GM18502 (cell line): ENCODE data around the gene WFDC10B.
"Not testable (repeated sequence)": the region's sequence is repeated elsewhere in the genome, so short reads cannot be mapped to it uniquely, and the experiment has no call there.

Experiments
- ATAC-seq: cut with Tn5 transposase; IDR thresholded peaks from one replicate; pipeline ENCODE4 v1.9.1; 2021; ENCODE audit warnings: mild to moderate bottlenecking; ENCODE audit not compliant: unreplicated experiment, poor library complexity

The WFDC10B gene

GRCh38 chr20:45704969-45705637 lies at the start of gene WFDC10B:
WFDC10B (minus strand) TSS chr20:45705019; CDS start chr20:45685992, 19,027 bp downstream.
- ATAC-seq = no peak

GRCh38 chr20:45752746-45753145 lies 47.9 kb upstream of the WFDC10B start:
- no peak for ATAC-seq

- ATAC-seq = no peak
Observed at GRCh38 chr20:45751721-45752120, 46.9 kb upstream of the WFDC10B start.

- no peak for ATAC-seq
Observed at GRCh38 chr20:45745015-45745414, 40.2 kb upstream of the WFDC10B start.

GRCh38 chr20:45742596-45742995 lies 37.8 kb upstream of the WFDC10B start:
- ATAC-seq = no peak

GRCh38 chr20:45735988-45736387 lies 31.2 kb upstream of the WFDC10B start:
- ATAC-seq = no peak

GRCh38 chr20:45735552-45735951 lies 30.7 kb upstream of the WFDC10B start:
- no peak for ATAC-seq

GRCh38 chr20:45732199-45732598 lies 27.4 kb upstream of the WFDC10B start:
- ATAC-seq = no peak

GRCh38 chr20:45727044-45727443 lies 22.2 kb upstream of the WFDC10B start:
- ATAC-seq = no peak

- ATAC-seq = no peak
Observed at GRCh38 chr20:45725134-45725533, 20.3 kb upstream of the WFDC10B start.

GRCh38 chr20:45722047-45722446 lies 17.2 kb upstream of the WFDC10B start, which contains the start of gene SPINT4:
SPINT4 (plus strand) TSS chr20:45722347; CDS start chr20:45722368, 21 bp downstream.
- ATAC-seq = no peak

- ATAC-seq = not testable (repeated sequence)
Observed at GRCh38 chr20:45716141-45716688, 11.4 kb upstream of the WFDC10B start.

- no peak for ATAC-seq
Observed at GRCh38 chr20:45701873-45702272, 2.9 kb downstream of the WFDC10B start, which contains the start of gene WFDC13. WFDC13 (plus strand) TSS chr20:45702038; CDS start chr20:45702124, 86 bp downstream.

- ATAC-seq = no peak
Observed at GRCh38 chr20:45701104-45701503, 3.7 kb downstream of the WFDC10B start.

- ATAC-seq = no peak
Observed at GRCh38 chr20:45695496-45695895, 9.3 kb downstream of the WFDC10B start.

GRCh38 chr20:45693346-45693745 lies 11.5 kb downstream of the WFDC10B start:
- ATAC-seq = not testable (repeated sequence)

- ATAC-seq = no peak
Observed at GRCh38 chr20:45685896-45686295, 18.9 kb downstream of the WFDC10B start.

GRCh38 chr20:45679650-45680049 lies 25.2 kb downstream of the WFDC10B start:
- ATAC-seq = no peak

GRCh38 chr20:45672765-45673164 lies 32.1 kb downstream of the WFDC10B start:
- ATAC-seq = no peak

GRCh38 chr20:45670139-45670538 lies 34.7 kb downstream of the WFDC10B start, which contains the start of gene WFDC11:
WFDC11 (minus strand) TSS chr20:45670239; CDS start chr20:45650600, 19,639 bp downstream.
- ATAC-seq = no peak

- ATAC-seq = not testable (repeated sequence)
Observed at GRCh38 chr20:45657038-45657437, 47.8 kb downstream of the WFDC10B start.

GRCh38 chr20:45651726-45652125 lies 53.1 kb downstream of the WFDC10B start:
- ATAC-seq = not testable (repeated sequence)
